Muscle of leg (tissue), 11 donors: ENCODE measurements around the gene TMEM242. TPM values are rescaled to one million over a fixed set of nuclear protein-coding genes. Genes with fewer than 3 reads are reported as not detected.
A peak's percentile ranks its signal among the peaks of the same experiment; 100 is the strongest.

Source experiments
- DNase-seq: peaks from one replicate; pipeline ENCODE4 v3.0.0; 2013
- H3K27ac ChIP-seq: one replicate; pipeline ENCODE4 v1.5.1; 2013; ENCODE audit warnings: mild to moderate bottlenecking, low read length, control low read depth
- H3K27me3 ChIP-seq: one replicate; pipeline ENCODE4 v1.6.1; 2013; ENCODE audit warnings: low read length; ENCODE audit not compliant: control insufficient read depth, insufficient read depth
- H3K36me3 ChIP-seq: one replicate; pipeline ENCODE4 v1.6.1; 2013; ENCODE audit warnings: low read length; ENCODE audit not compliant: control insufficient read depth, insufficient read depth
- H3K4me1 ChIP-seq: one replicate; pipeline ENCODE4 v1.6.1; 2013; ENCODE audit warnings: low read length; ENCODE audit not compliant: control insufficient read depth, insufficient read depth
- H3K4me3 ChIP-seq: one replicate; pipeline ENCODE4 v1.5.1; 2013; ENCODE audit warnings: low read length, control low read depth
- H3K9me3 ChIP-seq: replicated peaks from 2 replicates; pipeline ENCODE4 v1.6.1; 2013; ENCODE audit warnings: low read depth, low read length; ENCODE audit not compliant: control insufficient read depth
- WGBS: methylation state at CpG from one replicate; pipeline ENCODE4 v1.1.5; 2013; ENCODE audit warnings: missing lambda C conversion rate; ENCODE audit not compliant: insufficient coverage; 5-methylcytosine and 5-hydroxymethylcytosine counted together
- polyA plus RNA-seq, 8 donors: library from polyadenylated mRNA; unstranded; fragments of 120-200 nt; gene quantifications; one replicate each; pipeline versions ENCODE4 v1.2.1 to v1.2.3, GENCODE V29; 2013; ENCODE audit warnings: inconsistent platforms in 1 of 8, low replicate concordance in 1 of 8; ENCODE audit not compliant: insufficient read length in 8 of 8, insufficient read depth in 1 of 8
- total RNA-seq: library from RNA; stranded (reverse); fragments of 120-200 nt; gene quantifications from one replicate; pipeline ENCODE4 v1.2.4, GENCODE V29; 2013

The TMEM242 gene
- total and polyA plus RNA-seq, 9 donors = 7.7 to 10.9 (median 9.8) TPM

DNA sequence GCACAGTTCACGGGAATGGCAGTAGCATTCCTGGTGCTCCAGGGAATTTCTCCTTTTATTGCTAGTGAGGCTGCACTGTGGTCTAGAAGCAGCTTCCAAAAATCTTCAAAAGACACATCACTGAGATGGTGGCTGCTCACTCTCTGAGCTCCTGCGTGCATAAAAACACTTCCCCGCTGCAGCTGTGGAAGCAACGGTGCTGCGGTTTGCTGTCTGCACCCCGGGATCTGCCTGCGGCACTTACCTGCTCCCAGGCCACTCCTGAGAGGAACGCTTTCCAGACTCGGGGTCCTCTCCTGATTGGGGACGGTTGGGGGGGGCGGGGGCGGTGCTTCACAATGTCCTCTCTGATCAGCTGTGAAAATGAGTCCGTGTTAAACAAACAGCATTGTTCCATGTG, 77.9 kb downstream of the TMEM242 start:
- Histone ChIP-seq H3K4me1 (peaks cover 41% of the 10 kb centered on the region), H3K4me3 (no peak overlapping the region), H3K36me3 (no peaks in the 10 kb centered on the region), H3K27ac (no peak overlapping the region), H3K27me3 (peaks cover 5% of the 10 kb centered on the region), H3K9me3 (peaks cover 6% of the 10 kb centered on the region)
- no peak for DNase-seq
- 35% methylated on average over 13 of the region's 13 CpGs for WGBS

DNA sequence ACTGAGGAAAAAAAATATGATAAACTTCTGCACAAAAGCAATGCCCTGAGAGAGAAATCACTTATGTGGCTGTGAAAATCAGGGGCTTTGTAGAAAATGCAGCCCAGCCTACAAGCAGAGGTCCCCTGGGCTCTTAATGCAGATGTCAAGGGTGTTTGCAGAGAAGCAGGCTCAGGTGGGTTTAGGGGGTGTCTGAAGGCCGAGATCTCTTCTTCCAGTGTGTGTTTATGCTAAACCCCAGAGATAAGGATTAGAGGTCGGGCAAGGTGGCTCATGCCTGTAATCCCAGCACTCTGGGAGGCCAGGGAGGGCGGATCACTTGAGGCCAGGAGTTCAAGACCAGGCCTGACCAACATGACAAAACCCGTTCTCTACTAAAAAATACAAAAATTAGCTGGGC, 78.5 kb downstream of the TMEM242 start:
- DNase-seq = no peak
- Histone ChIP-seq H3K36me3 (no peaks in the 10 kb centered on the region), H3K27ac (no peak overlapping the region), H3K27me3 (peaks cover 5% of the 10 kb centered on the region), H3K4me1 (peaks cover 44% of the 10 kb centered on the region), H3K9me3 (peaks cover 6% of the 10 kb centered on the region), H3K4me3 (no peak overlapping the region)
- 80% methylated on average over 1 of the region's 4 CpGs for WGBS

DNA sequence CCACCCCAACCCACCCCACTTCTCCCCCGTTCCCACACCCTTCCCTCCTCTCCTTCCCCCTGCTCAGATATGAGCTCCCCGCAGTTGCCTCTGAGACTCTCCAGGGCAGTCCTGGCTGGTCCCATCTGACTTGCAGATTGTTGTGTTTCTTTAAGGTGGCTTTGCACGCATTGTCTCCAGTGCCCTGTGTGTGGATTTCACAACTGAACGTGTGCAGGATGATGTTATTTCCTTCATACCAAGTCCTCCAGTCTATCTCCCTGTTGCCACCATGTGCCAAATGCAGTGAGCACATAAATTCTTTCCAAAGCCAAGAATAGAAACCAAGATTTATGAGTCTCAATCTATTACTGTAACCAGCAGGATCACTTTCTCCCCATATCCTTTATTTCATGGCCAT, 79.1 kb downstream of the TMEM242 start:
- Histone ChIP-seq H3K36me3 (no peaks in the 10 kb centered on the region), H3K4me3 (no peak overlapping the region), H3K27ac (peak overlapping the region; percentile 67), H3K4me1 (peaks cover 42% of the 10 kb centered on the region), H3K27me3 (peaks cover 7% of the 10 kb centered on the region), H3K9me3 (peaks cover 6% of the 10 kb centered on the region)
- DNase-seq = peak; percentile 51
- no CpG with 5 or more reads among the region's 4 CpGs for WGBS

DNA sequence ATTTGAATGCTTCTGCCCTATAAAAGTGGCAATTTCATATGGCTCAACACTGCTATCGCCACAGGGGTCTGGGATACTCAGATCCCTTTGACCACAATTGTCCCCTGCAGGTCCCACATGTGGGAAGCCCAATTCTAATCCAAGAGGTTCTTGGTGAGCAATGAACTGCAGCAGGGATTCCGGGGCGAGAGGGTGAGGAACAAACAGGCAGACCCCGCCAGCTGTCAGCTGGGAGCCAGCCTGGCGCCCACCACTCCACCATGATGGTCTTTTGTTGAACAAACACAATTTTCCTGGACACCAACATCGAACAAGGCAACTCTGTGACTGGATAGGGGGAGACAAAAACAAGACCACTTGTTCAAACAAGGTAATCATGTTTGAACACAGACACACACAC, 80.5 kb downstream of the TMEM242 start:
- Histone ChIP-seq H3K4me1 (peaks cover 42% of the 10 kb centered on the region), H3K27me3 (peaks cover 17% of the 10 kb centered on the region), H3K27ac (no peak overlapping the region), H3K4me3 (no peak overlapping the region), H3K36me3 (no peaks in the 10 kb centered on the region), H3K9me3 (no peaks in the 10 kb centered on the region)
- WGBS = 100% methylated on average over 4 of the region's 6 CpGs
- DNase-seq = no peak

DNA sequence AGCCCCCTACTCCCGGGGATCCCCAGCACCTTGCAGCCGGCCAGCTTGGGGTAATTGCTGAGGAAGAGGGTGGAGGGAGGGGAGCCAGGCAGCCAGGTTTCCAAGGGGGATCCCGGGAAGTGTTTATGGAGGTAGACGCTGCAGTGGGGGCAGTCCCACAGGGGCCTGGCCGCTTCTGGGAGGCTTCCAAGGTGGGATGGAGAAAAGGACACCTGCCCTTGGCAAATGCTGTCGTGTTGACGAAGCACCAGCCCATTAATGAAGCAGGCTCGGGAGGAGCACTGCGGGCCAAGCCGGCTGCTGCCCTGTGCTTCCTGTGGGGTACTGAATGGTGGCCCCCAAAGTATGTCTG, 82.4 kb downstream of the TMEM242 start:
- H3K27me3 ChIP-seq = peaks cover 31% of the 10 kb centered on the region
- H3K4me3 ChIP-seq = no peak overlapping the region
- H3K9me3 ChIP-seq = no peaks in the 10 kb centered on the region
- no peak overlapping the region for H3K27ac ChIP-seq
- WGBS = 30% methylated on average over 4 of the region's 10 CpGs
- H3K4me1 ChIP-seq = peaks cover 37% of the 10 kb centered on the region
- DNase-seq = no peak
- no peaks in the 10 kb centered on the region for H3K36me3 ChIP-seq

DNA sequence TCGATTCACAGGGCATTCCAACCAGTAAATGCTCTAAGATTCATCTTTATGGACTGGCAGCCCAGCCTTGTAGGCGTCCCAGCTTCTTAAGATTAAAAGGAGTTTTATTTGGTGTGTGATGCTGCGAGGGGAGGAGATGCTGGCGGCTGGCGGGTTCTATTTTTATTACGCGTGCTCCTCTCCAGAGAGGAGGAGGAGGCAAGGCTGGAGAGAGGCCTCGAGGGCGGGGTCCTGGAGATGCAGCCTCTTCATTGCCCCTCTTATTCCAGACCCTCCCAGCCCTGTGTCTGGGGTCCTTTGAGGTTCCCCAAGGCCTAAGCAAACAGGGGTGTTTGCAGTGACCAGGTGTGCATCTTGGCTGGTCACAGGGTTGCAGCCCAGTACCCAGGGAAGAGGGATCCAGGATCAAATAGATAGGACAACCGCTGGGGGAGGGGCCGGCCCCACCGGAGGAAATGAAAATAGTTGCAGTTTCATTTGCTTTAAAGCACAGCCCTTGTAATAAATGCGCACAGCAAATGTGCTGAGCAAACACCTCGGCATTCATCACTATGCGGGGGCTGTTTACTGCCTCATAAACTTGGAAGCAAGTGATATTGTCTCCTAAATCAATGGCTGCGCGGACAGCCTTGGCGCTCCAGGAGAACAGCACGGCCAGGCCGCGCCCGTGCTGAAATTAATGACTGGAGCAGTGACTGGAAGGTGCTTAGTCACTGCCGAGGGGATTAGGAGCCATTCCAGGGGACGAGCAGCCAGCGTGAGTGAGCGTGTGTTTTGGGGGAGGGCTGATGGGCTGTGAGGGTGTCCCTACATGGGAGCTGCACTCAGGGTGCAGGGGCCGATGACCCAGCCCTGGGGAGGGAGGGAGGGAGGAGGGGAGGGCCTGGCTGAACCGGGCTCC, 83.0 kb downstream of the TMEM242 start:
- H3K27ac ChIP-seq = peak overlapping the region; percentile 35
- WGBS = 14% methylated on average over 19 of the region's 28 CpGs
- no peaks in the 10 kb centered on the region for H3K36me3 ChIP-seq
- peak; percentile 81 for DNase-seq
- H3K9me3 ChIP-seq = no peaks in the 10 kb centered on the region
- H3K27me3 ChIP-seq = peaks cover 37% of the 10 kb centered on the region
- H3K4me3 ChIP-seq = peak overlapping the region; percentile 21
- H3K4me1 ChIP-seq = peaks cover 38% of the 10 kb centered on the region

DNA sequence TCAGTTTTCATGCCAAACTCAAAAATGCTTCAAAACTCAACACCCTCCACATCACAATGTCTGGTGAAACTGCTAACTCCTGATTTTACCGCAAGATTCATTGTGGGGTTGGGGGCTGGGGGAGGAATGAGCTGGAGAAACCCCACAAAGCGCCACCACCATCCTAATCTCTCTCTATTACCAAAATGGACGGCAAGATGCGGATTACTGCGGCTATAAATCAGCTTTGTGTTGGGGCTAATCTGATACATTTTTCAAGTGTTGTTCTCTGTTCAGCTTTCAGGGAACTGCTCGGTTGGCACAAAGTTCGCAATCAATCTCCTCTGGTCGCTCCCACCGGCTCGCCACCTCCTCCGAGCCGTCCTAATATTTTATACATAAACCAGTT, 83.7 kb downstream of the TMEM242 start:
- H3K27ac ChIP-seq = no peak overlapping the region
- H3K4me3 ChIP-seq = no peak overlapping the region

More for the DNA sequence above, 83.7 kb downstream of the TMEM242 start:
- Histone ChIP-seq H3K4me1 (peaks cover 38% of the 10 kb centered on the region), H3K27me3 (peaks cover 44% of the 10 kb centered on the region), H3K9me3 (no peaks in the 10 kb centered on the region), H3K36me3 (no peaks in the 10 kb centered on the region)
- WGBS = 73% methylated on average over 7 of the region's 12 CpGs
- DNase-seq = no peak

Other genes starting within 250 kb of the TMEM242 start
- 3.4 TPM for gene ZDHHC14, start 57.7 kb upstream of the TMEM242 start, total RNA-seq
- gene ZDHHC14, start 57.7 kb upstream of the TMEM242 start, polyA plus RNA-seq = 1 to 10 TPM; 4.0 to 8.9 (median 6.1) TPM